Fibroblast of the conjunctiva (primary cell): ENCODE data around the gene VILL.

Experiments
- DNase-seq: peaks from one replicate; pipeline ENCODE4 v3.0.0-alpha.2; 2010; ENCODE audit warnings: low read depth

The VILL gene

DNA sequence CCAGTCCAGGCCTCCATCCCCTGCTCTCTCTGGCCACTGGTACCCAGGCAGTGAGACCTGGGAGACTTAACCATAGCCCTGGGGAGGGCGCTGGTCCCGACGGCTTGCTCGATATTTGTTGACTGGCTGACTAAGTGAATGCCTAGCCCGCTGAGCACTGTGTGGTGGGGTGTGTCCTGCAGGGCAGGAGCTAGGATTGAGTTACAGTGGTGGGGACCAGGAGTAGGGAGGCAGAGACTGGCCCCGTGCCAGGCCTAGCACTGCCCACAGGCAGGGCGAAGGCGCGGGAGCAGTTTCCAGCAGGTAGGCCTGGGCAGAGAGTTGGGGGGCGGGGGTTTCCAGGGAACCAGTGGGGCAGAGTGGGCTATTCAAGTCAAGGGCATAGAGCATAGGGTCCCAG lies at the start of gene VILL:
Gene VILL (plus strand): TSS at position 260 of the 400 bp plus-strand sequence. CDS start 2,887 bp downstream, outside the sequence.
- no peak for DNase-seq

DNA sequence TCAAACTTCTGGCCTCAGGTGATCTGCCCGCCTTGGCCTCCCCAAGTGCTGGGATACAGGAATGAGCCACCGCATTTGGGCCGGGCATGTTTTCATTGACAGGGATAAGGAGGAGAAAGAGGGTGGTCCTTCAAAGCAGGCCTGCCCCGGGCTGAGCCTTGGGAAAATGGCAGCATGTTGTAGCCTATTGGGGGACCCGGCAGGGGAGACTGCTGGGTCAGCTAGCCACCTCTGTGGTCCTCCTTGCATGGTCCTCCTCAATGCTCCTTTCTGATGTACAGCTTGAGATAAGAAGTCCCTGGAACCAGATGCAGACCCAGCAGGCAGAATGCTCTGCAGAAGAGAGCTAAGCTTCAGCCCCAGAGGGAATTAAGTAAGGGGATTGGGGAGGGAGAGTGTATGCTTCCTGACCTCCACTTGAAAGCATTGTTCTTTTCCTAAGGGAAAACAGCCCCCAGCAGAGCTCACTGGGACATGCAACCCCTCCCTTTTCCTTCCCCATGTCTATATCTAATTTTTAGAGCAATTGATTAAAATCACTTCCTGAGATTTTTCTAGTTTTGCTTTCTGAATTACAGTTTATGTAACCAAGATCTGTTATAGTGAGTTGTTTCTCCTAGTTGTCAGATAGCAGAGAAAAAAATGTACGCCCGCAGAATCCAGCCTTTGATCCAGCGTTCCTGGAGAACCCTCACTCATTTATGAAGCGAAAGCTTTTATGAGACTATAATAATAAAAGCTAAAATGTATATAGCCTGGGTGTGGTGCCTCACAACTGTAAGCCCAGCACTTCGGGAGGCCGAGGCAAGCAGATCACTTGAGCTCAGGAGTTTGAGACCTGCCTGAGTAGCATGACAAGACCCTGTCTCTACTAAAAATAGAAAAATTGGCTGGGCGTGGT lies 48.7 kb upstream of the VILL start:
- no peak for DNase-seq

- no peak for DNase-seq
Measured at GRCh38 chr3:37942646-37943045, 47.9 kb upstream of the VILL start.

GRCh38 chr3:37943126-37943525 lies 47.5 kb upstream of the VILL start:
- no peak for DNase-seq

- no peak for DNase-seq
Measured at GRCh38 chr3:37943631-37944314, 46.8 kb upstream of the VILL start.

- DNase-seq, result no peak
Measured at GRCh38 chr3:37944391-37944842, 46.2 kb upstream of the VILL start.

DNA sequence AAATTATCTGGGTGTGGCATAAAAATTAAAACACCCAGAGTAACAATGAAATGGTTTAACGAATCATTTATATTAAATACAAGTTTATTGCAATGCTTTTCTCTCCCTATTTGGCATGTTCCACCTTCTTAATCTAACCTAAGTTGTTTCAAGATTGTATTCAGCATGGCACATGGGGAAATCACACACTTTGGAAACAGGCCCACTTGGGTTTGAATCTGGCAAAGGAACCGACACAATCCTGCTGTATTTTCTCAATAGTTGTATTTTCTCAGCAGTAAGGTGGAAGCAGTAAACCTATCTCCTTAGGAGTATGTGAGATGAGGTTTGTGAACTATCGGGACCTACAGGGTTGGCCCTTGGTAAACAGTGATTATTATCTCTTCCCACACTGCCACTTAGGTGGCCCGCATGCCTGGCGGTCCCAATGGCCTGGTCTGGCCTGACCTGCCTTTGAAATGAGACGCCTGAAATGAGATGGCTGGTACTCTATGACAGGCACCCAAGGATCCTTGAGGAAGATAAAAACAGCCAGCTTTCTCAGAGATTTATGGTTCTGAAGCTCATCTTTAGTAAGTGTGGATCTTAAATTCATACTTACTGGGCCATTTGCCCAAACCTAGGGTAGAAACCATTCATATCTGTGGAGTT lies 45.3 kb upstream of the VILL start:
- DNase-seq, result no peak

GRCh38 chr3:37945807-37946530 lies 44.6 kb upstream of the VILL start:
- no peak for DNase-seq

- no peak for DNase-seq
Measured at GRCh38 chr3:37946531-37946889, 44.1 kb upstream of the VILL start.

GRCh38 chr3:37949866-37950265 lies 40.7 kb upstream of the VILL start:
- DNase-seq, result no peak

DNA sequence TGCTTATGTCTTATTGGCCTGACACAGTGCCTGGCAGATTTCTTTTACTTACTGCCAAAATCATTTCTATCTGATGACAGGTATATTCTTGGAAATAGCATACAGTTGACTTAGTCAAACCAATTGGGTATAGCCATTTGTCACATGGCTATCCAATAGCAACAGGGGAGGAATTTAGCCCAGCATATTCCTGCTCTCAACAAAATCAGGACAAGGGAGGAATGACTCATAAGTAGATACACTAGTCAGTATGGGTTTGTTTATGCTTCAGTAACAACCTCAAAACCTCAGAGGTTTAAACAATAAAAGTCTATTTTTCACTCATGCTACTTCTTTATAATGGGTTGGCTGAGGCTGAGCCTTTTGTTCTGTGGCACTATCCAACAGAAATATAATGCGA lies 38.0 kb upstream of the VILL start:
- DNase-seq, result no peak

DNA sequence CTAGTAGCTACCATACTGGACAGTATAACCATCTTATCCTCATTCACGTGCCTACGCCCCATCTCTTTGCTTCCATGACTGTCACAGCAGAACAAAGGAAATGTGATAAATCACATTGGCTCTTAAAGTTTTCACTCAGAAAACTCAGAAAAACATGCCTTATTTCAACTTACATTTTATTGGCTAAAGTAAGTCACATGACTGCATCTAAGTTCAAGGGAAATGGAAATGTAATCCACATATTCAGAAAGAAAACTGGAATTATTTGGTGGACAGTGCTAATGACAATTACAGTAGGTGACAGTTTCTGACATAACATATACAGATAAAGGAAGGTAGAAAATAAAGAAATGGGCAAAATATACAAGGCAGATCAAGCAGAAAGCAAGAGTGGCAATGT lies 37.4 kb upstream of the VILL start:
- no peak for DNase-seq

DNA sequence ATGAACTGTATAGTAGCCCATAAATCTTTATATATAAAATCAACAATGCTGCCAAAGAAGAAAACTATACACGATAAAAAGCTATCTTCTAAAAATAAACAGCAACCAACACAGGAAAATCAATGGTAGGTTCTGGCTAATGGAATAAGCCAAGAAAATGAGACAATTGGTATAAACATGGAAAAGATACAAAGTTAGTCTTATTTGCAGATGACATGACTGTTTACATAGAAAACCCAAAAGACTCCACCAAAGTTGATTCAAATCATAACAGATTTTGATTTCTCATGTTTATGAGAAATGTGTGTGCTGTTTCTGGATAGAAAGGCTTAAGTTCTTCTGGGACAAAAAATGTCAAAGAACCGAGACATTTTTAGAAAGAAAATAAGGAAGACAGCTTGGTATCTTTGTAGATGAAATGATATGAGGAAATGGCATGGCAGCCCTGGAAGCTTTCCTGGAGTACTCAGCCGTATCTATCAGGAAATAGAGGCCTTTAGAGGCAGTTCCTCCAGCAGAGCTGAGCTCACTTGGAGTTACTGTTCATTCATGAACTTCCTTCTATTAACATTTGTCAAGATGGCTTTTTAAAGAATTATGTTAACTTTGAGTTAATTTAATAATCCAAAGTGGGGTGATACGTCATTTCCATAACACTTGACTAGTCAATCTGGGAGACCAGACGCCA lies 36.7 kb upstream of the VILL start:
- DNase-seq, result no peak

GRCh38 chr3:37954881-37955280 lies 35.7 kb upstream of the VILL start:
- DNase-seq, result no peak

- DNase-seq, result no peak
Measured at GRCh38 chr3:37955918-37956707, 34.5 kb upstream of the VILL start.

- no peak for DNase-seq
Measured at GRCh38 chr3:37956723-37957538, 33.7 kb upstream of the VILL start.

GRCh38 chr3:37957539-37957936 lies 33.0 kb upstream of the VILL start:
- DNase-seq, result no peak

DNA sequence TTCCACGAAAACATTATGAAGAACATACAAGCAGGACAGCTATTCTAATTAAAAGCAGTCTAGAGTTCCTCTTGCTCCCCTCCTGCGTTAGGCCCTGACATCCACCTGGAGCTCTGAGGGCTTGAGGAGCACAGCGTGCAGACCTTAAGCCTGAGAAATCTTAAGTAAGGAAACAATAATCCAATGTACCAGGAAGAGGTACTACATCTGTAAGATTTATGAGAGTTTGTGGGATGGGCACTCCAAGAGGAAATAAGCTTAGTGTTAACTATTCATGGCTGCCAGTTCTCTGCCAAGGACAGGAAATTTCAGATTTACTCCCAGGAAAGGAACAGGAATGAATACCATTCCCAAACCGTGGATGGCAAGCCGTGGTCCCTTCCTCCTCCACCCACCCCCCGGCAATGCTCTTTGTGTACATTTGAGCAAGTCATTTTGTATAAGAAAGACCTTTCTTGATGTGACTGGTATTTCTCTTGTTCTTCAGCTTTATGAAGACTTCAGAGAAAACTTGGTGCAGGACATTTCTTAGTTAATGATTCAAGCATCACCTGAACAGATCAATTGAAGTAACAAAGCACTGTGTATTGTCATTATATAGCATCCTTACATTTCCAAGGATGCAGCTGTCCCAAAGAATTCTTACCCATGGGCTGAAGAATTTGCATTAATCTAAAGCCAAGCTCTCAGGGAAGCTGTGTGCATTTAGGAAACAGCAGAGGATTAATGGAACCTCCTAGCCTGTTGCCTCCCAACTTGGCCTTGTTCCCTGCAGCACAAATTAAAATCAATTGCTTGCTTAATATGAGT lies 28.8 kb upstream of the VILL start:
- DNase-seq, result no peak

- DNase-seq, result no peak
Measured at GRCh38 chr3:37963016-37963415, 27.6 kb upstream of the VILL start.
